Sigmoid colon (tissue), 7 donors: ENCODE data around the gene NOP56. TPM values are rescaled to one million over a fixed set of nuclear protein-coding genes. Genes with fewer than 3 reads are reported as not detected.

ENCODE experiments used
- DNase-seq: peaks from one replicate; pipeline ENCODE4 v3.0.0-alpha.2; 2019
- H3K27ac ChIP-seq, 4 donors: fragments of 200-600 bp; sonication (generic); one replicate each; pipeline ENCODE4 v1.5.1; 2016 to 2019; ENCODE audit warnings: mild to moderate bottlenecking in 1 of 4
- H3K27me3 ChIP-seq, 3 donors: fragments of 200-600 bp; sonication (generic); one replicate each; pipeline ENCODE4 v1.5.1; 2019; ENCODE audit warnings: mild to moderate bottlenecking in 1 of 3
- H3K36me3 ChIP-seq, 4 donors: fragments of 200-600 bp; sonication (generic); one replicate each; pipeline ENCODE4 v1.5.1; 2016 to 2019
- H3K4me1 ChIP-seq, 4 donors: fragments of 200-600 bp; sonication (generic); one replicate each; pipeline ENCODE4 v1.5.1; 2017 to 2019
- H3K4me3 ChIP-seq, 4 donors: fragments of 200-600 bp; sonication (generic); one replicate each; pipeline ENCODE4 v1.5.1; 2017 to 2019; ENCODE audit warnings: mild to moderate bottlenecking in 2 of 4, moderate library complexity in 1 of 4
- H3K9me3 ChIP-seq, 4 donors: fragments of 200-600 bp in 3 of 4; sonication (generic) in 3 of 4; one replicate each; pipeline versions ENCODE4 v1.5.1 to v1.6.1; 2013 to 2019
- EP300 ChIP-seq, 4 donors: sonication (generic); formaldehyde crosslinking; IDR thresholded peaks; one replicate each; pipeline ENCODE4 v1.6.1; 2017; ENCODE audit warnings: antibody characterized with exemption in 4 of 4
- POLR2A ChIP-seq, 2 donors: fragments of 450-650 bp; IDR thresholded peaks; one replicate each; pipeline ENCODE4 v1.6.1; 2016; ENCODE audit warnings: antibody characterized with exemption in 2 of 2, mild to moderate bottlenecking in 2 of 2, moderate library complexity in 2 of 2
- POLR2AphosphoS5 ChIP-seq, 4 donors: sonication (generic); formaldehyde crosslinking; IDR thresholded peaks; one replicate each; pipeline ENCODE4 v1.6.1; 2017; ENCODE audit warnings: antibody characterized with exemption in 4 of 4
- WGBS, 2 donors: extraction: QIAGEN DNeasy Blood & Tissue Kit; methylation state at CpG; one replicate each; pipeline ENCODE4 v1.1.7; 2013; 5-methylcytosine and 5-hydroxymethylcytosine counted together
- intact Hi-C: fragments of 100-400 bp; cut with DNase I; formaldehyde crosslinking; loops from one replicate; pipeline ENCODE4 v1.15.1; 2023
- polyA plus RNA-seq, 3 donors: library from polyadenylated mRNA; stranded (reverse); fragments of 200-250 nt; gene quantifications; one replicate each; pipeline ENCODE4 v1.2.3, GENCODE V29; 2013
- total RNA-seq, 4 donors: library from RNA; depleted of rRNA; stranded (reverse); fragments of >200 nt; gene quantifications; one replicate each; pipeline ENCODE4 v1.1.0, GENCODE V29; 2016
- TF ChIP-seq, protein P1 (sequence below), 4 experiments: fragments of 450-650 bp in 3 of 4; fragments of 200-600 bp in 1 of 4; IDR thresholded peaks; one replicate each; pipeline ENCODE4 v1.5.1; 2016 to 2019; ENCODE audit warnings: antibody characterized with exemption in 4 of 4, mild to moderate bottlenecking in 3 of 4, moderate library complexity in 2 of 4
- donor health status: healthy with polysubstance abuse.
- donor health status: Bipolar disorder and iron deficiency.
- donor health status: healthy.

Gene NOP56
- total and polyA plus RNA-seq, 7 donors: 33.6 to 152 (median 62.7) TPM

DNA sequence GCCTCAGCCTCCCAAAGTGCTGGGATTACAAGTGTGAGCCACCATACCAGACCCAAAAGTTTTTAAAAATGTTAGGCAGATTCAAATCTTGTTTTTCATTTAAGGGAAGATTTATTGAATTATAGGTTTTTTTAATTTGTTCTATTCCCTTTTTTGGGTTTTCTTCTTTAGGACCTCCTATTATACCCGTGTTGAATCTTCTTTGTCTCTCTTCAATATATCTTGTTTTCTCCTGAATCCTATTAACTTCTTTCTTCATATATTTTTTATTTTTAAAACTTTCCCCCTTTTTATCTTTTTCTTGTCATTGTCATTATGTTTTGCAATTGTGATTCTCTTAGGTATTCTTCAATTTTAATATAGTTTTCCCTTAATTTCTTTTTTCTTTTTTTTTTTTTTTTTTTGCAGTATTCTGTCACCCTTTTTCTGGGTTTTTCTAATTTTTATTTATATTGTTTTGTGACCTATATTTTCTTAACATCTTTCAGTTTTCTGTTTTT lies 45.9 kb upstream of the NOP56 start:
- Histone ChIP-seq H3K4me1 (no peaks in the 10 kb centered on the region), H3K27me3 (no peaks in the 10 kb centered on the region), H3K36me3 (no peaks in the 10 kb centered on the region), H3K27ac (no peak overlapping the region), H3K9me3 (peaks cover 0 to 11% (median 4%) of the 10 kb centered on the region in 4 donors), H3K4me3 (no peak overlapping the region)
- WGBS, 2 donors: 91% methylated on average over 1 of the region's 1 CpG
- intact Hi-C loops: no loop called here
- DNase-seq: no peak
- TF ChIP-seq POLR2AphosphoS5 (IDR thresholded peaks at IDR 0.05) (no peak), POLR2A (IDR thresholded peaks at IDR 0.05) (no peak), EP300 (IDR thresholded peaks at IDR 0.05) (no peak)
- TF ChIP-seq, protein P1, sequence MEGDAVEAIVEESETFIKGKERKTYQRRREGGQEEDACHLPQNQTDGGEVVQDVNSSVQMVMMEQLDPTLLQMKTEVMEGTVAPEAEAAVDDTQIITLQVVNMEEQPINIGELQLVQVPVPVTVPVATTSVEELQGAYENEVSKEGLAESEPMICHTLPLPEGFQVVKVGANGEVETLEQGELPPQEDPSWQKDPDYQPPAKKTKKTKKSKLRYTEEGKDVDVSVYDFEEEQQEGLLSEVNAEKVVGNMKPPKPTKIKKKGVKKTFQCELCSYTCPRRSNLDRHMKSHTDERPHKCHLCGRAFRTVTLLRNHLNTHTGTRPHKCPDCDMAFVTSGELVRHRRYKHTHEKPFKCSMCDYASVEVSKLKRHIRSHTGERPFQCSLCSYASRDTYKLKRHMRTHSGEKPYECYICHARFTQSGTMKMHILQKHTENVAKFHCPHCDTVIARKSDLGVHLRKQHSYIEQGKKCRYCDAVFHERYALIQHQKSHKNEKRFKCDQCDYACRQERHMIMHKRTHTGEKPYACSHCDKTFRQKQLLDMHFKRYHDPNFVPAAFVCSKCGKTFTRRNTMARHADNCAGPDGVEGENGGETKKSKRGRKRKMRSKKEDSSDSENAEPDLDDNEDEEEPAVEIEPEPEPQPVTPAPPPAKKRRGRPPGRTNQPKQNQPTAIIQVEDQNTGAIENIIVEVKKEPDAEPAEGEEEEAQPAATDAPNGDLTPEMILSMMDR (IDR thresholded peaks at IDR 0.05): no peak

DNA sequence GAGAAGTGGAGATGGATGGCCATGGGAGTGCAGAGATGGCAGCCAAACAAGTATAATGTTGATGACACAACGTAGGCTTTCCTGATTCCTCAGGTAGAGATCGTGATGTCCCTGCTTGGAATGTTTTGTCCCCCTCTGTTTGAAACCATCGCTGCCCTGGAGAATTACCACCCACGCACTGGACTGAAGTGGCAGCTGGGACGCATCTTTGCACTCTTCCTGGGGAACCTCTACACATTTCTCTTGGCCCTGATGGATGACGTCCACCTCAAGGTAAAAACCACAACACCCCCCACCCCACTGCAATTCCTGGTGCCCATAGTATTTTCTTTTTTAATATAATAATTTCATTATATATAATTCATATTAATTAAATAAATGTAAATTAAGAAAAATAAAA lies 42.1 kb upstream of the NOP56 start:
- no peaks in the 10 kb centered on the region for H3K27me3 ChIP-seq
- H3K27ac ChIP-seq: no peak overlapping the region
- intact Hi-C loops: no loop called here
- TF ChIP-seq POLR2AphosphoS5 (IDR thresholded peaks at IDR 0.05): no peak
- no peak for TF ChIP-seq POLR2A (IDR thresholded peaks at IDR 0.05)
- TF ChIP-seq EP300 (IDR thresholded peaks at IDR 0.05): no peak
- TF ChIP-seq, protein P1 (IDR thresholded peaks at IDR 0.05): no peak
- H3K9me3 ChIP-seq: peaks cover 0 to 11% (median 4%) of the 10 kb centered on the region in 4 donors
- WGBS, 2 donors: 87 to 91% methylated on average over 6 of the region's 6 CpGs
- no peak for DNase-seq
- no peak overlapping the region for H3K4me3 ChIP-seq
- no peaks in the 10 kb centered on the region for H3K4me1 ChIP-seq
- H3K36me3 ChIP-seq: no peaks in the 10 kb centered on the region

DNA sequence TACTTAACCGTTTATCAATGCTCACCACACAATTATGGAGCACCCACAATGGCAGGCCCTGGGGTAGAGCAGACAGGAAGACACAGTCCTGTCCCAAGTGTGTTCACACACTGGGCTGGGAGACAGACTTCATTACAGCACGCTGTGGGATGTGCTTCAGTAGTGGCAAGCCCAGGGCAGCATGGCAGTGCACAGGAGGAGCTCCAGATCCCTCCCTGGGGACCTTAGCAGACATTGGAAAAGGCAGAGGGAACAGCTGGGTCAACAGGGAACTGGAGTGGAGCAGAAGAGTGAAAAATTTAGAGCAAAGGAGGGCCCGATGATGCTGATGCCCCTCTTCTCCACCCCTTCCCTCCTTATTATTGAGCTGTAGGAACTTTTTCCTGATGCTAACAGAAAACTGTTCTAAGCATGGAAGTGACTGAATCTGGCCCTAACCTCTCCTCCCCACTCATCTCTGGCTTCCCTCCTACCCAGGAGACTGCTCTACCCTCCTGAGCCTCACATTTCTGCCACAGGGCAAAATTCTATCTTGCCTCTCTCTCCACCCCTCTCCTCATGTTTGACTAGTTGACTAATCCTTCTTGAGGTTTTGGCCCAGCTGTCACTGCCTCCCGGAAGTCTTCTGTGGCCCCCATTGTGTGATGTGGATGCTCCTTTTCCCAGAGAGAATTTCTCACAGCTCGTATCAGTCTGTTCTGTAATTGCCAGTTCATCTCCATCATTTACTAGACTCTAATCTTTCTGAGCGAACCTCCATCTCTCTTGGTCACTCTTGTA lies 41.3 kb upstream of the NOP56 start:
- no peaks in the 10 kb centered on the region for H3K4me1 ChIP-seq
- H3K9me3 ChIP-seq: peaks cover 0 to 11% (median 4%) of the 10 kb centered on the region in 4 donors
- H3K27ac ChIP-seq: no peak overlapping the region
- no peak for DNase-seq
- WGBS, 2 donors: 79 to 81% methylated on average over 6 of the region's 6 CpGs
- intact Hi-C loops: no loop called here
- TF ChIP-seq, protein P1 (IDR thresholded peaks at IDR 0.05): no peak
- H3K27me3 ChIP-seq: no peaks in the 10 kb centered on the region
- H3K36me3 ChIP-seq: no peaks in the 10 kb centered on the region
- no peak overlapping the region for H3K4me3 ChIP-seq

DNA sequence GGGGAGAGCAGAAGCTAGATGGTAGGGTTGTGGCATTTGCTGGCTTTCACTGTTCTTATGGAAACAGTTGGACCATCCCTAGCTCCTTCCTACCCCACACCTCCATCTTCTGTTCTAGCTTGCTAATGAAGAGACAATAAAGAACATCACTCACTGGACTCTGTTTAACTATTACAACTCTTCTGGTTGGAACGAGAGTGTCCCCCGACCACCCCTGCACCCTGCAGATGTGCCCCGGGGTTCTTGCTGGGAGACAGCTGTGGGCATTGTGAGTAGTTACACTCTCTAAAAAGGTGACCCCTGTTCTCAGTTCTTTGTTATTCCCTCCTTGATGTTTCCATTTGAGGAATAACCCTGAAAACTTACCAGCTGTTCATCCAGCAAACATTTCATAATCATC lies 40.4 kb upstream of the NOP56 start:
- intact Hi-C loops: no loop called here
- WGBS, 2 donors: 89 to 97% methylated on average over 3 of the region's 3 CpGs
- DNase-seq: no peak
- no peak for TF ChIP-seq EP300 (IDR thresholded peaks at IDR 0.05)
- TF ChIP-seq POLR2AphosphoS5 (IDR thresholded peaks at IDR 0.05): no peak
- TF ChIP-seq POLR2A (IDR thresholded peaks at IDR 0.05): no peak
- TF ChIP-seq, protein P1 (IDR thresholded peaks at IDR 0.05): no peak
- Histone ChIP-seq H3K36me3 (no peaks in the 10 kb centered on the region), H3K27ac (no peak overlapping the region), H3K4me3 (no peak overlapping the region), H3K27me3 (no peaks in the 10 kb centered on the region), H3K4me1 (no peaks in the 10 kb centered on the region), H3K9me3 (peaks cover 0 to 4% (median 2%) of the 10 kb centered on the region in 4 donors)
